AG04450 (cell line): ENCODE measurements around the gene CENPP. TPM values are rescaled to one million over a fixed set of nuclear protein-coding genes. Genes with fewer than 3 reads are reported as not detected.

Source experiments
- CTCF ChIA-PET: fragments of 300-600, 350-600 bp; formaldehyde crosslinking; extraction: SDS; loops from one replicate; lab custom pipeline; 2022; ENCODE audit warnings: antibody characterized with exemption, inconsistent platforms; lab: Charles Lee
- POLR2A ChIA-PET: fragments of 350-600 bp; formaldehyde crosslinking; extraction: SDS; loops from one replicate; lab custom pipeline; 2021; ENCODE audit warnings: antibody characterized with exemption, inconsistent platforms; lab: Yijun Ruan, JAX
- DNase-seq: peaks from one replicate; pipeline ENCODE4 v3.0.0-alpha.2; 2011; ENCODE audit warnings: low read depth, low spot score
- H3K27ac ChIP-seq: one replicate; pipeline ENCODE4 v1.5.1; 2012; ENCODE audit warnings: low read depth, low read length, control low read depth
- H3K27me3 ChIP-seq: one replicate; pipeline ENCODE4 v1.6.0; 2012; ENCODE audit warnings: low read length; ENCODE audit not compliant: control insufficient read depth, insufficient read depth
- H3K4me3 ChIP-seq: 2 replicates; pipeline ENCODE4 v1.5.1; 2011; ENCODE audit warnings: mild to moderate bottlenecking, low read depth, low read length, control low read depth
- H3K9me3 ChIP-seq: 2 replicates; pipeline ENCODE4 v1.5.1; 2012; ENCODE audit warnings: low read length; ENCODE audit not compliant: control insufficient read depth, insufficient read depth
- polyA plus RNA-seq: library from polyadenylated mRNA; depleted of rRNA; stranded (reverse); fragments of >200 nt; gene quantifications from 2 replicates; pipeline ENCODE4 v1.2.3, GENCODE V29; 2011
- TF ChIP-seq, protein P1 (sequence below): IDR thresholded peaks from 2 replicates; pipeline ENCODE4 v1.5.1; 2011; ENCODE audit warnings: low read depth, low read length, control low read depth, inconsistent platforms

CENPP gene
- polyA plus RNA-seq, 1 experiment, result 4.4 TPM

DNA sequence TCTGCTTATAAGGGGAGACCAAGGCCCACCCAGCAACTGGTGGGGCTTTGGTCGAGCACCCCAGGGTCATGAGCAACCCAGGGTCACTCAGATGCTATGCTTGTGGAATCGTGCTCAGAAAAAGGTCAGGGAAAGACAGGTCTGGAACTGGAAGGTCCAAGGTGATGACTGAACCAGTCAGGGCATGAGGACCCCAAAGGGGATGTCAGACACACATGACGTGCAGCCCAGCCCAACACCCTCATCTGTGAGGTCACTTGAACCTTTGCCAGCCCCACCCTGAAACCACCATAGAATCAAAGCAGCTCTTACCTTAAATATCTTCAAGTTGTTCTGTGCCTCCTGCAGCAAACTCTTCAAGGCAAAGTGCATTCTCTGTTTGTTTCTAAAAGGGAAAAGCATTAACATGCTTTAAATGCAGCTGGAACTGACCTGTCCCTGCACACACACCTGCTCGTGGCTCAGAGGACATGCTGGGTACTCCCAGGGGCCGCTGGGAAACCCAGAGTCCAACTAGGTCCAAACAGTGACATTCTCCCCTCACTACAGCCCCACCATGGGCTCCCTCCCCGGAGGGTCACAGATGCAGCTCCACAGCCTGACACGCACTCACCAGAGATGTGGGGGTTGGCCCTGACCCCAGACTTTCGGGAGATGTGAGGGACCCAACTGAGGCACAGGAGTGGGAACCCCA, 314.8 kb downstream of the CENPP start:
- TF ChIP-seq, protein P1, sequence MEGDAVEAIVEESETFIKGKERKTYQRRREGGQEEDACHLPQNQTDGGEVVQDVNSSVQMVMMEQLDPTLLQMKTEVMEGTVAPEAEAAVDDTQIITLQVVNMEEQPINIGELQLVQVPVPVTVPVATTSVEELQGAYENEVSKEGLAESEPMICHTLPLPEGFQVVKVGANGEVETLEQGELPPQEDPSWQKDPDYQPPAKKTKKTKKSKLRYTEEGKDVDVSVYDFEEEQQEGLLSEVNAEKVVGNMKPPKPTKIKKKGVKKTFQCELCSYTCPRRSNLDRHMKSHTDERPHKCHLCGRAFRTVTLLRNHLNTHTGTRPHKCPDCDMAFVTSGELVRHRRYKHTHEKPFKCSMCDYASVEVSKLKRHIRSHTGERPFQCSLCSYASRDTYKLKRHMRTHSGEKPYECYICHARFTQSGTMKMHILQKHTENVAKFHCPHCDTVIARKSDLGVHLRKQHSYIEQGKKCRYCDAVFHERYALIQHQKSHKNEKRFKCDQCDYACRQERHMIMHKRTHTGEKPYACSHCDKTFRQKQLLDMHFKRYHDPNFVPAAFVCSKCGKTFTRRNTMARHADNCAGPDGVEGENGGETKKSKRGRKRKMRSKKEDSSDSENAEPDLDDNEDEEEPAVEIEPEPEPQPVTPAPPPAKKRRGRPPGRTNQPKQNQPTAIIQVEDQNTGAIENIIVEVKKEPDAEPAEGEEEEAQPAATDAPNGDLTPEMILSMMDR, result no peak
- no peaks in the 10 kb centered on the region for H3K27me3 ChIP-seq
- H3K27ac ChIP-seq, result no peak overlapping the region
- H3K9me3 ChIP-seq, result no peaks in the 10 kb centered on the region
- POLR2A ChIA-PET, result no interaction called here
- H3K4me3 ChIP-seq, result no peak overlapping the region
- no peak for DNase-seq
- CTCF ChIA-PET, result no interaction called here

DNA sequence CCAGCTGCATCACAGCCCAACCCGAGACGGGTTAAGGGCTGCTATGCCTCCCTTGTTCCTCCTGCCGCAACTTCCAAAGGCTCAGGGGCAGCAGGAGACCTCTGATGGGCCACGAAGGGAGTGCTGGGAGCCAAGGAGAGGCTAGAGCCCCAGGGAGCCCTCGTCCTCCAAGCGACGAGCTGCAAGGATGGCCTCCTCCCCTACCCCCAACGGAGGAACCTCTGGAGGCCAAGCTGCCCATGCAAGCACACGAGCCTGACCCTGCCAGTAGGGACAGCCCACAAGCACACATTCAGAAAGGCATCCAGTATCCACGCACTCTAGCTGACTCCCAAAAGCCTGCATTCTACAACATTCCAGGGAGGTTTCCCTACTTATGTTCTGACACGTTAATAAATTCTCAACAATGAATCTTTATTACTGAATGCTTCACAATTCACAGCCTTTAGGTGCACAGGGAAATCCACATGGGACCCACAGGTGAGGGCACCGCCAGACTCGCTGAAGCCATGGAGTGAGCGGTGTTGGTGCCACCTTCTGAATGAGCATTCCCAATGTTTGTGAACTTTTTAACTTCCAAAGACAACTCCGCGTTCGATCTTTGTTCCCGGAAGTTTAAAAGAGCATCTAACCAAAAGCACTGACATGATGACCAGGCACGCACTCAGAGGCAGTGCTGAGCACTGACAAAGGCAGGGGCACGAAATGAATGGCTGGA, 315.5 kb downstream of the CENPP start:
- H3K9me3 ChIP-seq, result no peaks in the 10 kb centered on the region
- H3K27me3 ChIP-seq, result no peaks in the 10 kb centered on the region
- no peak for DNase-seq
- no peak overlapping the region for H3K4me3 ChIP-seq
- CTCF ChIA-PET, result no interaction called here
- H3K27ac ChIP-seq, result no peak overlapping the region
- TF ChIP-seq, protein P1, result no peak
- POLR2A ChIA-PET, result no interaction called here

DNA sequence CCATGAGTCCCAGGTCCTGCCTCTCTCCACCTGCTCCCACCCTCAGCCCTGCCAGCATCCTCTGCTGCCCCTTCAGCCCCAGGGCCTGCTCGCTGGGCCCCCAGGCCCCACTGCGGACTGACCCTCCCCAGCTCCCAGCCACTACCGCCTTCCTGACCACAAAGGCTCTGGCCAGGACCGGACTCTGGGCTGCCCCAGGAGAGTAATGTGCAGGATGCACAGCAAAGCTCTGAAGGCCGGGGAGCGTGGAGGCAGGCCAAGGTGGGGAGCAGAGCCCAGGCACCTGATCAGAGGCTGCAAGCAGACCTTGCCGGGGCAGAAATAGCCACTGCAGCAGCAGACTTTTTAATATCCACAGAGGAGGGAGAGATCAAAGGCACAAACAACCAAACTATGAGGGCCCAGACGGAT, 316.3 kb downstream of the CENPP start:
- H3K9me3 ChIP-seq, result no peaks in the 10 kb centered on the region
- DNase-seq, result no peak
- no peak overlapping the region for H3K4me3 ChIP-seq
- TF ChIP-seq, protein P1, result no peak
- POLR2A ChIA-PET, result no interaction called here
- CTCF ChIA-PET, result no interaction called here
- H3K27me3 ChIP-seq, result no peaks in the 10 kb centered on the region
- no peak overlapping the region for H3K27ac ChIP-seq

DNA sequence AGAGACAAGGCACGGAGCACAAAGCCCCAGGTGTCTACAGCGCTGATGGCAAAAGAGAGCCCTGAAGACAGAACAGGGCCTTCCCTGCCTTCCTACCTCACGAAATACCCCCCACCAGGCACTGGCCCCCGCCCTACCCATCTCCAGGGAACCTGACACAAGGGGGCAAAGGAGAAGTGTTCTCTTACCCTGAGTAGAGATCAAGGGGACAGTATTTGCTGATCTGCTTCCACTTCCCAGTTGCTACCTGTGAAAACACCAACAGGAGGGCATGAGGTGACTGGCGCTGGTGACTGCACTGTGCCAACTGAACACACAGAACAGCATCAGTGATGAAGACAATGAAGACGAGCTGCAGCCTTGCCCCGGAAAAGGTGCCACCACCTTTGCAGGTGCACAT, 316.8 kb downstream of the CENPP start:
- CTCF ChIA-PET, result no interaction called here
- POLR2A ChIA-PET, result no interaction called here
- Histone ChIP-seq H3K9me3 (no peaks in the 10 kb centered on the region), H3K4me3 (no peak overlapping the region), H3K27me3 (no peaks in the 10 kb centered on the region), H3K27ac (no peak overlapping the region)
- TF ChIP-seq, protein P1, result no peak
- no peak for DNase-seq

DNA sequence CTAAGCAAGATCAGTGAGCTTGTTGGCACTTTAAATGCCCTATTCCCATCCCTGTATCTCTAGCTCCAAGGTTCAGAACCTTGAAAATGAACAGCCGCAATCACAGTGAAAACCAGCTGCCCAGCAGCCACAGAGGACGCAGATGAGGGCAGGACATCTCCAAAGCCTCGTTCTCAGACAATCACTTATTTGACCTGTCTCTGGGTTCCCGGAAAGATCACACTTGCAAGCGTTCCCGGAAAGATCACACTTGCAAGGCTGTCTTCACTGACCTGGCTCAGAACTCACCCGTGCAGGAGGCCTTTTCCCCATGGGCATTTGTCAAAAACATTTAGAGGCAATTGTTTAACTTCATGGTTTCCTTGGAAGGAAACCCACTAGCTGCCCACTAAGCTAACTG, 318.5 kb downstream of the CENPP start:
- Histone ChIP-seq H3K27ac (no peak overlapping the region), H3K9me3 (no peaks in the 10 kb centered on the region), H3K27me3 (no peaks in the 10 kb centered on the region), H3K4me3 (no peak overlapping the region)
- ChIA-PET CTCF (no interaction called here), POLR2A (no interaction called here)
- no peak for DNase-seq
- TF ChIP-seq, protein P1, result no peak
